Panc1 (cell line): ENCODE data around the gene ASXL1. TPM values are rescaled to one million over a fixed set of nuclear protein-coding genes. Genes with fewer than 3 reads are reported as not detected.

Experiments used
- ATAC-seq: fragments of 200-7000 bp; cut with Tn5 transposase; 2 replicates; pipeline ENCODE4 v1.9.1; 2020; ENCODE audit warnings: mild to moderate bottlenecking, moderate library complexity
- BruUV-seq: library from RNA; stranded (reverse); fragments of 400-500 nt; replicated peaks from 2 replicates; lab custom pipeline; 2021; lab: Mats Ljungman, UMichigan
- CTCF ChIA-PET: fragments of 300-600 bp; sonication (Branson Sonifier 250); formaldehyde crosslinking; loops from one replicate; lab custom pipeline; 2022; ENCODE audit warnings: antibody characterized with exemption; lab: Charles Lee
- POLR2A ChIA-PET: fragments of 300-600 bp; sonication (Branson Sonifier 250); formaldehyde crosslinking; loops from one replicate; lab custom pipeline; 2022; ENCODE audit warnings: antibody characterized with exemption; lab: Charles Lee
- DNase-seq: peaks from one replicate; pipeline ENCODE4 v3.0.0-alpha.2; 2010; ENCODE audit warnings: low read depth, low spot score
- H3K27ac ChIP-seq: 2 replicates; pipeline ENCODE4 v1.5.1; 2011; ENCODE audit warnings: mild to moderate bottlenecking, low read length, inconsistent platforms
- H3K27me3 ChIP-seq: fragments of 200-500 bp; sonication (Bioruptor generic); 2 replicates; pipeline ENCODE4 v1.6.0; 2014; ENCODE audit warnings: low read length, inconsistent platforms; ENCODE audit not compliant: control insufficient read depth, insufficient read depth
- H3K36me3 ChIP-seq: fragments of 200-500 bp; sonication (Bioruptor generic); 2 replicates; pipeline ENCODE4 v1.5.1; 2014; ENCODE audit warnings: inconsistent platforms, mild to moderate bottlenecking, low read length, moderate library complexity; ENCODE audit not compliant: control insufficient read depth, insufficient read depth
- H3K4me1 ChIP-seq: 2 replicates; pipeline ENCODE4 v1.5.1; 2011; ENCODE audit warnings: inconsistent platforms, mild to moderate bottlenecking, low read length, moderate library complexity; ENCODE audit not compliant: control insufficient read depth, insufficient read depth
- H3K4me3 ChIP-seq, 2 experiments: 2 replicates each; pipeline ENCODE4 v1.5.1; 2011 to 2012; ENCODE audit warnings: low read depth in 2 of 2, low read length in 2 of 2, mild to moderate bottlenecking in 2 of 2, inconsistent platforms in 1 of 2, moderate library complexity in 1 of 2
- H3K9me3 ChIP-seq: fragments of 200-500 bp; sonication (Bioruptor generic); 2 replicates; pipeline ENCODE4 v1.5.1; 2014; ENCODE audit warnings: low read depth, mild to moderate bottlenecking, inconsistent platforms, low read length, moderate library complexity; ENCODE audit not compliant: control insufficient read depth, insufficient read depth
- POLR2AphosphoS5 ChIP-seq: IDR thresholded peaks from 2 replicates; pipeline ENCODE4 v1.6.1; 2012; ENCODE audit warnings: mild to moderate bottlenecking, low read depth, low read length, moderate library complexity
- SIN3A ChIP-seq: IDR thresholded peaks from 2 replicates; pipeline ENCODE4 v1.6.1; 2012; ENCODE audit warnings: low read depth, mild to moderate bottlenecking, low read length, moderate library complexity, borderline replicate concordance; ENCODE audit not compliant: insufficient read depth
- TCF7L2 ChIP-seq: IDR thresholded peaks from 2 replicates; pipeline ENCODE4 v1.6.1; 2011; ENCODE audit warnings: mild to moderate bottlenecking, low read depth, low read length, inconsistent platforms
- in situ Hi-C: cut with HindIII; loops from 2 replicates; pipeline ENCODE4 v1.10.0; 2016; ENCODE audit warnings: low sequenced_read_pairs, low pct_unique_long_range_greater_than_20kb
- intact Hi-C: fragments of 100-400 bp; cut with micrococcal nuclease; formaldehyde crosslinking; loops from one replicate; pipeline ENCODE4 v1.10.0; 2022; ENCODE audit not compliant: unreplicated experiment
- total RNA-seq: library from RNA; stranded (reverse); gene quantifications from one replicate; pipeline ENCODE4 v1.2.1, GENCODE V29; 2021; ENCODE audit not compliant: unreplicated experiment
- TF ChIP-seq, protein P1 (sequence below): fragments of 450-650 bp; IDR thresholded peaks from 2 replicates; pipeline ENCODE4 v1.5.1; 2017; ENCODE audit warnings: mild to moderate bottlenecking
- TF ChIP-seq, protein P2 (sequence below), 2 experiments: IDR thresholded peaks; 2 replicates each; pipeline ENCODE4 v1.6.1; 2011 to 2012; ENCODE audit warnings: low read depth in 2 of 2, control low read depth in 1 of 2, low read length in 1 of 2, mild to moderate bottlenecking in 1 of 2, moderate library complexity in 1 of 2; ENCODE audit not compliant: insufficient read depth in 1 of 2

ASXL1 gene
- total RNA-seq, 1 experiment from 2014 or later, result 205 TPM

DNA sequence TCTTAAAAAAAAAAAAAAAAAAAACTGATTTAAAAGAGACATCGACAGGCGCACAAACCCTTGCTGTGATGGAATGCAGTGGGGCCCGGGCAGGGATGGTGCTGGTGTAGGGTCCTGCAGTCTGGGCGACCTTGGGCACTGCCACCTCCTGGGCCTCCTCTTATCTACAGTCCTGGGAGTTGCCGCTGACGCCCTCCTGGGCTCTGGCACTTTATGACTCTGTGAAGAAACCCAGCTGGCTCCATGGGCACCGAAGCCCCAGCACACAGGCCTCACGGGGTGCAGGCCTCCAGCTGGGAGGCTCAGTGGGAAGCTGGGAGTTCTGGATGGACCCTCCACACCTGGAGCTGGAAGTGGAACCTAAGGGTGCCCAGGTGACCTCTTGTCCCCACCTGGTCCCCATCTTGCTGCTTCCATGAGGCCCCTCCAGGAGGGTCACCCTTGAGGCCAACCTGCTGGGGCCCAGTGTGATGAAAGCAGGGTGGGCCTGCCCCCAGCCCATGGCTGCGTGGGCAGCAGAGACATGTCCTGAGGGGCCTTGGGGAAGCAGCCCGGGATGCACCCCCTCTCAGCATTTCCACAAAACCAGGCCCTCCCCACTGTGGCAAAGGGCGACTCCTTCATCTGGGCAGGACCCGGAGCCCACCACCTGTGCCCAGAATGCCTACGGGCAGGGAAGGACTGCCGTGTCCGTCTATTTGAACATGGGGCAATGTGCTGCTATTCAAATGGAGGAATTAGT is 104.9 kb downstream of the ASXL1 start:
- H3K27ac ChIP-seq, result no peak overlapping the region
- DNase-seq (no peak), ATAC-seq (no peak)
- no peaks in the 10 kb centered on the region for H3K27me3 ChIP-seq
- POLR2A ChIA-PET, result no interaction called here
- in situ Hi-C loops (no loop called here), intact Hi-C loops (no loop called here)
- no peak overlapping the region for H3K4me3 ChIP-seq
- BruUV-seq, result no TSS peak
- H3K36me3 ChIP-seq, result no peaks in the 10 kb centered on the region
- H3K9me3 ChIP-seq, result no peaks in the 10 kb centered on the region
- H3K4me1 ChIP-seq, result peaks cover 11% of the 10 kb centered on the region
- CTCF ChIA-PET, result no interaction called here
- TF ChIP-seq, protein P1, sequence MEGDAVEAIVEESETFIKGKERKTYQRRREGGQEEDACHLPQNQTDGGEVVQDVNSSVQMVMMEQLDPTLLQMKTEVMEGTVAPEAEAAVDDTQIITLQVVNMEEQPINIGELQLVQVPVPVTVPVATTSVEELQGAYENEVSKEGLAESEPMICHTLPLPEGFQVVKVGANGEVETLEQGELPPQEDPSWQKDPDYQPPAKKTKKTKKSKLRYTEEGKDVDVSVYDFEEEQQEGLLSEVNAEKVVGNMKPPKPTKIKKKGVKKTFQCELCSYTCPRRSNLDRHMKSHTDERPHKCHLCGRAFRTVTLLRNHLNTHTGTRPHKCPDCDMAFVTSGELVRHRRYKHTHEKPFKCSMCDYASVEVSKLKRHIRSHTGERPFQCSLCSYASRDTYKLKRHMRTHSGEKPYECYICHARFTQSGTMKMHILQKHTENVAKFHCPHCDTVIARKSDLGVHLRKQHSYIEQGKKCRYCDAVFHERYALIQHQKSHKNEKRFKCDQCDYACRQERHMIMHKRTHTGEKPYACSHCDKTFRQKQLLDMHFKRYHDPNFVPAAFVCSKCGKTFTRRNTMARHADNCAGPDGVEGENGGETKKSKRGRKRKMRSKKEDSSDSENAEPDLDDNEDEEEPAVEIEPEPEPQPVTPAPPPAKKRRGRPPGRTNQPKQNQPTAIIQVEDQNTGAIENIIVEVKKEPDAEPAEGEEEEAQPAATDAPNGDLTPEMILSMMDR, result no peak
- TF ChIP-seq, protein P2, sequence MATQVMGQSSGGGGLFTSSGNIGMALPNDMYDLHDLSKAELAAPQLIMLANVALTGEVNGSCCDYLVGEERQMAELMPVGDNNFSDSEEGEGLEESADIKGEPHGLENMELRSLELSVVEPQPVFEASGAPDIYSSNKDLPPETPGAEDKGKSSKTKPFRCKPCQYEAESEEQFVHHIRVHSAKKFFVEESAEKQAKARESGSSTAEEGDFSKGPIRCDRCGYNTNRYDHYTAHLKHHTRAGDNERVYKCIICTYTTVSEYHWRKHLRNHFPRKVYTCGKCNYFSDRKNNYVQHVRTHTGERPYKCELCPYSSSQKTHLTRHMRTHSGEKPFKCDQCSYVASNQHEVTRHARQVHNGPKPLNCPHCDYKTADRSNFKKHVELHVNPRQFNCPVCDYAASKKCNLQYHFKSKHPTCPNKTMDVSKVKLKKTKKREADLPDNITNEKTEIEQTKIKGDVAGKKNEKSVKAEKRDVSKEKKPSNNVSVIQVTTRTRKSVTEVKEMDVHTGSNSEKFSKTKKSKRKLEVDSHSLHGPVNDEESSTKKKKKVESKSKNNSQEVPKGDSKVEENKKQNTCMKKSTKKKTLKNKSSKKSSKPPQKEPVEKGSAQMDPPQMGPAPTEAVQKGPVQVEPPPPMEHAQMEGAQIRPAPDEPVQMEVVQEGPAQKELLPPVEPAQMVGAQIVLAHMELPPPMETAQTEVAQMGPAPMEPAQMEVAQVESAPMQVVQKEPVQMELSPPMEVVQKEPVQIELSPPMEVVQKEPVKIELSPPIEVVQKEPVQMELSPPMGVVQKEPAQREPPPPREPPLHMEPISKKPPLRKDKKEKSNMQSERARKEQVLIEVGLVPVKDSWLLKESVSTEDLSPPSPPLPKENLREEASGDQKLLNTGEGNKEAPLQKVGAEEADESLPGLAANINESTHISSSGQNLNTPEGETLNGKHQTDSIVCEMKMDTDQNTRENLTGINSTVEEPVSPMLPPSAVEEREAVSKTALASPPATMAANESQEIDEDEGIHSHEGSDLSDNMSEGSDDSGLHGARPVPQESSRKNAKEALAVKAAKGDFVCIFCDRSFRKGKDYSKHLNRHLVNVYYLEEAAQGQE (IDR thresholded peaks at IDR 0.05; ENCODE audit: insufficient read depth in 1 of 2, low read depth in 2 of 2, low read length in 1 of 2), result no peak
- TF ChIP-seq TCF7L2, result no peak
- TF ChIP-seq SIN3A, result no peak
- no peak for TF ChIP-seq POLR2AphosphoS5

DNA sequence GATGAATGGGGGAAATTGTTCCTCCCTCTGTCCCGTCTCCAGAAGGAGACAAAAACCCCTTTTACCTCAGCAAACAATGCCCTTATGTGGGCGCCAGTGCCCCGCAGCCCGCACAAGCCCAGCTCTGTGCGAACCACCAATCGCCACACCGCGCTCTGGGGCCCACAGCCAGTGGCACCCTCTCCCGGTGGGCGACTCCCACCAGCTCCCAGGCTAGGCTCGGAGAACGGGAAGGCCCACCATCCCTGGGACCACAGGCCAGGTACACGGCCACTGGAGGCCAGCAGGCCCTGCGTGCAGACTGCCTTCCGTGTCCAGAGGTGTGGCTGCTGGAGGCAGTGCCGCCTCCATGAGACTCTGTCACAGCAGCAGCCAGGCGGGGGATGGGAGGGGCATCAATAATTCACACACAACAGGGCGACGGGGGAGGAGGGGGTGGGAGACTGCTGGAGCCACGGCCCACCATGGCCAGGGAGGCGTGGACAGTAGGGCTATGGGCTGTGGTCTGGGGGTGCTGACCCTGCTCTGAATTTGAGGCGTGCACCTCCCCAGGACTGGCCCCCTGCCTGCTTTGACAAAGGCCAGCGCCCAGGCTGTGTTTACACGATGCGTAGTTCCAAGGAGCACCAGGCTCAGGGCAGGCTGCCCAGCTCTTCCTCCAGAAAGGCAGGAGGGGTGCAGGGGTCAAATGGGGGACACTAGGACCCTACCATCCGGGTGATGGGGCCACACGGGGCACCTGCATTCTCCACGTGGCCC is 105.7 kb downstream of the ASXL1 start:
- Histone ChIP-seq H3K4me3 (no peak overlapping the region), H3K4me1 (peaks cover 7% of the 10 kb centered on the region; the same call in 1 of the 2 replicates), H3K9me3 (no peaks in the 10 kb centered on the region), H3K27me3 (no peaks in the 10 kb centered on the region), H3K27ac (no peak overlapping the region), H3K36me3 (no peaks in the 10 kb centered on the region)
- intact Hi-C loops (no loop called here), in situ Hi-C loops (no loop called here)
- BruUV-seq, result no TSS peak
- CTCF ChIA-PET, result no interaction called here
- POLR2A ChIA-PET, result no interaction called here
- ATAC-seq (no peak), DNase-seq (no peak)
- no peak for TF ChIP-seq TCF7L2
- TF ChIP-seq SIN3A, result no peak
- TF ChIP-seq, protein P1, result no peak
- TF ChIP-seq, protein P2 (IDR thresholded peaks at IDR 0.05; ENCODE audit: insufficient read depth in 1 of 2, low read depth in 2 of 2, low read length in 1 of 2), result no peak
- TF ChIP-seq POLR2AphosphoS5, result no peak
